H1 (cell line): Measurements from ENCODE around the gene ADAMTSL2. TPM values are rescaled to one million over a fixed set of nuclear protein-coding genes. Genes with fewer than 3 reads are reported as not detected.

Source experiments
- CTCF ChIA-PET: fragments of 300-600 bp; sonication (Branson Sonifier 250); formaldehyde crosslinking; loops from one replicate; lab custom pipeline; 2021; ENCODE audit not compliant: partially characterized antibody; lab: Charles Lee
- POLR2A ChIA-PET: fragments of 300-600 bp; sonication (Branson Sonifier 250); formaldehyde crosslinking; loops from one replicate; lab custom pipeline; 2021; ENCODE audit warnings: inconsistent platforms; ENCODE audit not compliant: partially characterized antibody; lab: Charles Lee
- DNase-seq, 2 experiments: peaks; one replicate each; pipeline versions ENCODE4 v3.0.0 to v3.0.0-alpha.2; 2010 to 2022; ENCODE audit warnings: low spot score in 2 of 2, low read depth in 1 of 2, mixed read lengths in 1 of 2
- FAIRE-seq: peaks from 2 replicates; lab custom pipeline; 2011; peaks lifted over from hg19 to GRCh38; lab: Jason Lieb, UNC
- H2AFZ ChIP-seq: 2 replicates; pipeline ENCODE4 v1.8.1; 2012; ENCODE audit warnings: low read length, inconsistent platforms
- H2AK5ac ChIP-seq: 2 replicates; pipeline ENCODE4 v1.6.1; 2013; ENCODE audit warnings: low read depth, low read length
- H2BK120ac ChIP-seq: replicated peaks from 2 replicates; pipeline ENCODE3; 2013; ENCODE audit warnings: low read depth, low read length, inconsistent platforms
- H2BK12ac ChIP-seq: 2 replicates; pipeline ENCODE4 v1.6.1; 2013; ENCODE audit warnings: low read depth, low read length
- H2BK15ac ChIP-seq: 2 replicates; pipeline ENCODE4 v1.6.1; 2013; ENCODE audit warnings: low read length
- H2BK20ac ChIP-seq: 2 replicates; pipeline ENCODE4 v1.6.1; 2013; ENCODE audit warnings: low read length
- H2BK5ac ChIP-seq: 2 replicates; pipeline ENCODE4 v1.6.1; 2013; ENCODE audit warnings: low read depth, low read length
- H3K14ac ChIP-seq: 2 replicates; pipeline ENCODE4 v1.6.1; 2013; ENCODE audit warnings: inconsistent platforms; ENCODE audit not compliant: insufficient read length
- H3K18ac ChIP-seq: 2 replicates; pipeline ENCODE4 v1.6.1; 2013; ENCODE audit warnings: low read length; ENCODE audit errors: extremely low read depth
- H3K23ac ChIP-seq: 2 replicates; pipeline ENCODE4 v1.6.1; 2013; ENCODE audit warnings: inconsistent platforms; ENCODE audit not compliant: insufficient read length
- H3K23me2 ChIP-seq: 2 replicates; pipeline ENCODE4 v1.6.1; 2013; ENCODE audit warnings: low read depth, low read length
- H3K27ac ChIP-seq: 2 replicates; pipeline ENCODE4 v1.6.1; 2011; ENCODE audit warnings: low read depth, low read length, inconsistent platforms
- H3K27me3 ChIP-seq, 4 experiments: replicated peaks in 1 of 4; 1 replicate in 1 of 4; 2 replicates in 3 of 4; pipeline versions ENCODE4 v1.6.1 to v1.8.1; 2011 to 2013; ENCODE audit warnings: low read length in 3 of 4, mild to moderate bottlenecking in 3 of 4, inconsistent platforms in 2 of 4, mixed read lengths in 2 of 4, moderate library complexity in 1 of 4; ENCODE audit not compliant: control insufficient read depth in 3 of 4, insufficient read depth in 3 of 4; ENCODE audit errors: extremely low read depth in 1 of 4
- H3K36me3 ChIP-seq, 4 experiments: 2 replicates each; pipeline versions ENCODE4 v1.6.1 to v1.8.1; 2011 to 2013; ENCODE audit warnings: mild to moderate bottlenecking in 4 of 4, low read length in 3 of 4, moderate library complexity in 2 of 4, control low read depth in 1 of 4, inconsistent platforms in 1 of 4; ENCODE audit not compliant: insufficient read depth in 4 of 4, control insufficient read depth in 2 of 4
- H3K4ac ChIP-seq: replicated peaks from 2 replicates; pipeline ENCODE3; 2013; ENCODE audit warnings: low read length, low read depth, mixed read lengths, inconsistent platforms; ENCODE audit not compliant: insufficient read length
- H3K4me1 ChIP-seq, 4 experiments: replicated peaks in 1 of 4; 1 replicate in 1 of 4; 2 replicates in 3 of 4; pipeline versions ENCODE4 v1.6.1 to v1.8.1; 2011 to 2013; ENCODE audit warnings: low read length in 3 of 4, inconsistent platforms in 2 of 4, mixed read lengths in 1 of 4; ENCODE audit not compliant: insufficient read depth in 4 of 4, control insufficient read depth in 3 of 4
- H3K4me2 ChIP-seq, 2 experiments: 2 replicates each; pipeline versions ENCODE4 v1.6.1 to v1.8.1; 2011 to 2013; ENCODE audit warnings: low read depth in 2 of 2, low read length in 2 of 2, control low read depth in 1 of 2, inconsistent platforms in 1 of 2, mild to moderate bottlenecking in 1 of 2; ENCODE audit not compliant: insufficient read depth in 1 of 2
- H3K4me3 ChIP-seq, 4 experiments: fragments of 200-600, 300-600 bp in 1 of 4; sonication (generic), shearing (Covaris generic), sonication (Bioruptor Twin) in 1 of 4; 2 replicates each; pipeline versions ENCODE4 v1.5.1 to v1.8.1; 2011 to 2016; ENCODE audit warnings: low read length in 4 of 4, low read depth in 3 of 4, control low read depth in 2 of 4, inconsistent platforms in 2 of 4, mild to moderate bottlenecking in 2 of 4, mixed read lengths in 1 of 4, moderate library complexity in 1 of 4; ENCODE audit not compliant: insufficient read depth in 2 of 4; ENCODE audit errors: extremely low read depth in 1 of 4
- H3K56ac ChIP-seq: replicated peaks from 2 replicates; pipeline ENCODE3; 2013; ENCODE audit warnings: low read depth, mild to moderate bottlenecking, mixed read lengths, low read length, inconsistent platforms; ENCODE audit not compliant: insufficient read length
- H3K79me1 ChIP-seq: 2 replicates; pipeline ENCODE4 v1.6.1; 2013; ENCODE audit warnings: low read depth, low read length, control low read depth
- H3K79me2 ChIP-seq, 2 experiments: 2 replicates each; pipeline versions ENCODE4 v1.6.1 to v1.8.1; 2012 to 2013; ENCODE audit warnings: low read length in 2 of 2, mild to moderate bottlenecking in 2 of 2, inconsistent platforms in 1 of 2; ENCODE audit not compliant: insufficient read depth in 2 of 2, control insufficient read depth in 1 of 2
- H3K9ac ChIP-seq, 4 experiments: replicated peaks in 1 of 4; 1 replicate in 1 of 4; 2 replicates in 3 of 4; pipeline versions ENCODE4 v1.6.1 to v1.8.1; 2011 to 2013; ENCODE audit warnings: low read depth in 3 of 4, low read length in 3 of 4, control low read depth in 2 of 4, mild to moderate bottlenecking in 2 of 4, moderate library complexity in 2 of 4, inconsistent platforms in 1 of 4; ENCODE audit errors: extremely low read depth in 1 of 4
- H3K9me3 ChIP-seq, 2 experiments: 2 replicates each; pipeline versions ENCODE4 v1.6.1 to v1.8.1; 2012 to 2013; ENCODE audit warnings: mild to moderate bottlenecking in 2 of 2, moderate library complexity in 2 of 2, control low read depth in 1 of 2, inconsistent platforms in 1 of 2, low read depth in 1 of 2, low read length in 1 of 2, mixed read lengths in 1 of 2; ENCODE audit not compliant: insufficient read depth in 2 of 2
- H4K20me1 ChIP-seq, 2 experiments: replicated peaks in 1 of 2; 2 replicates each; pipeline versions ENCODE3 to v1.8.1; 2011 to 2013; ENCODE audit warnings: inconsistent platforms in 2 of 2, low read length in 2 of 2, mild to moderate bottlenecking in 1 of 2; ENCODE audit not compliant: insufficient read depth in 2 of 2, control insufficient read depth in 1 of 2
- H4K5ac ChIP-seq: 2 replicates; pipeline ENCODE4 v1.6.1; 2013; ENCODE audit warnings: low read length, low read depth, mixed read lengths, inconsistent platforms; ENCODE audit not compliant: insufficient read length
- H4K8ac ChIP-seq: 2 replicates; pipeline ENCODE4 v1.8.0; 2013; ENCODE audit warnings: mild to moderate bottlenecking, moderate library complexity, low read length, inconsistent platforms; ENCODE audit not compliant: insufficient read depth; ENCODE audit errors: extremely low read depth
- H4K91ac ChIP-seq: replicated peaks from 2 replicates; pipeline ENCODE3; 2013; ENCODE audit warnings: low read length, mixed read lengths, inconsistent platforms; ENCODE audit not compliant: insufficient read length
- BACH1 ChIP-seq: IDR thresholded peaks from 2 replicates; pipeline ENCODE4 v1.6.1; 2012; ENCODE audit warnings: low read length, improper control_type of control experiment
- BCL11A ChIP-seq, 2 experiments: IDR thresholded peaks; one replicate each; pipeline ENCODE4 v1.6.1; 2011; ENCODE audit warnings: low read depth in 2 of 2, low read length in 2 of 2, mild to moderate bottlenecking in 2 of 2
- CREB1 ChIP-seq: IDR thresholded peaks from 2 replicates; pipeline ENCODE4 v1.6.1; 2012; ENCODE audit warnings: inconsistent platforms
- CTCF ChIP-seq, 3 experiments: IDR thresholded peaks; 1 replicate in 2 of 3; 2 replicates in 1 of 3; pipeline versions ENCODE4 v1.5.1 to v1.6.1; 2011; ENCODE audit warnings: low read length in 3 of 3, mild to moderate bottlenecking in 3 of 3, inconsistent platforms in 2 of 3, low read depth in 1 of 3, moderate library complexity in 1 of 3; ENCODE audit not compliant: insufficient read depth in 1 of 3; ENCODE audit errors: control extremely low read depth in 1 of 3
- RBBP5 ChIP-seq: IDR thresholded peaks from 2 replicates; pipeline ENCODE4 v1.7.1; 2012; ENCODE audit warnings: low read depth, mild to moderate bottlenecking, inconsistent platforms, low read length, moderate library complexity, borderline replicate concordance
- RXRA ChIP-seq: IDR thresholded peaks from 2 replicates; pipeline ENCODE4 v1.6.1; 2011; ENCODE audit warnings: low read depth, mild to moderate bottlenecking, low read length, moderate library complexity; ENCODE audit not compliant: insufficient read depth
- SP1 ChIP-seq: IDR thresholded peaks from 2 replicates; pipeline ENCODE4 v1.6.1; 2011; ENCODE audit warnings: low read depth, low read length
- SRF ChIP-seq: IDR thresholded peaks from 2 replicates; pipeline ENCODE4 v1.6.1; 2011; ENCODE audit warnings: mild to moderate bottlenecking, low read depth, low read length, moderate library complexity
- WGBS, 2 experiments: shearing (Covaris generic) in 1 of 2; methylation state at CpG; one replicate each; pipeline versions ENCODE4 v1.1.6 to v1.1.7; 2013 to 2015; ENCODE audit warnings: low lambda C conversion rate in 2 of 2, mixed read lengths in 2 of 2, inconsistent platforms in 1 of 2, low coverage in 1 of 2, missing lambda C conversion rate in 1 of 2; ENCODE audit not compliant: insufficient replicate concordance in 2 of 2, insufficient coverage in 1 of 2, insufficient read length in 1 of 2; ENCODE audit errors: extremely low coverage in 1 of 2, missing lambda C conversion rate in 1 of 2; 5-methylcytosine and 5-hydroxymethylcytosine counted together
- polyA plus RNA-seq, 7 experiments: library from polyadenylated mRNA; depleted of rRNA in 3 of 7; stranded (reverse) in 5 of 7; unstranded in 2 of 7; fragments of >200 nt in 5 of 7; fragments of 200-250 nt in 2 of 7; gene quantifications; 1 replicate in 5 of 7; 2 replicates in 1 of 7; 4 replicates in 1 of 7; pipeline versions ENCODE4 v1.2.1 to v1.2.3, GENCODE V29; 2011 to 2013; ENCODE audit warnings: missing spikeins in 2 of 7, mixed read lengths in 2 of 7
- total RNA-seq: library from RNA; stranded (reverse); fragmentation: NEBNext Ultra II Directional; extraction: Animal tissue kit (Norgen Biotek cat#: 25700); gene quantifications from 2 replicates; pipeline ENCODE4 v1.2.1, GENCODE V29; 2021

ADAMTSL2 gene
- total and polyA plus RNA-seq, 2 of the 8 experiments (the other 6 are each of a cell fraction or from before 2014, with no cell fraction given) = 0.74 to 0.76 TPM

- Histone ChIP-seq H2BK12ac (peak overlapping the region; percentile 92; the same call in 1 of the 2 replicates), H3K4me2 (peak overlapping the region; percentile 43 to 51), H4K5ac (peak overlapping the region; percentile 38), H3K27ac (no peak overlapping the region), H4K20me1 (no peaks in the 10 kb centered on the region), H3K23me2 (no peaks in the 10 kb centered on the region; the same call in 1 of the 2 replicates), H3K4me1 (peaks cover 4 to 33% (median 30%) of the 10 kb centered on the region in 4 experiments), H3K9ac (no peak overlapping the region), H3K4me3 (no peak overlapping the region; a peak in 1 of 8 replicates), H3K18ac (peak overlapping the region; percentile 88), H2AFZ (no peak overlapping the region), H2BK15ac (peak overlapping the region; percentile 65; the same call in 1 of the 2 replicates), H4K8ac (peak overlapping the region; percentile 39; the same call in 1 of the 2 replicates), H3K79me1 (no peaks in the 10 kb centered on the region), H2BK120ac (peak overlapping the region; percentile 62), H2BK5ac (peak overlapping the region; percentile 84; the same call in 1 of the 2 replicates), H3K79me2 (no peaks in the 10 kb centered on the region), H2AK5ac (no peak overlapping the region), H3K14ac (no peak overlapping the region), H2BK20ac (peak overlapping the region; percentile 98; the same call in 1 of the 2 replicates), H4K91ac (peak overlapping the region; percentile 78), H3K4ac (peak overlapping the region; percentile 13), H3K36me3 (no peaks in the 10 kb centered on the region), H3K27me3 (peaks cover 0 to 5% (median 2%) of the 10 kb centered on the region in 4 experiments; a peak in 4 of 7 replicates), H3K56ac (no peak overlapping the region), H3K9me3 (no peaks in the 10 kb centered on the region), H3K23ac (no peak overlapping the region)
- ChIA-PET POLR2A (interaction anchor here (0.6 to 3.0 kb wide), 4 partner anchors 9 to 121 kb away, joined by 3 to 11 read pairs (median 6); partner anchors contain the start of gene CACFD1), CTCF (interaction anchor here (0.6 to 2.7 kb wide), 11 partner anchors 12 to 200 kb away, joined by 3 to 14 read pairs (median 4); no protein-coding TSS in a partner anchor)
- DNase-seq (no peak), FAIRE-seq (no peak)
- 34% methylated on average over 19 of the region's 21 CpGs; no CpG with 5 or more reads in 1 of the 2 experiments for WGBS, 2 experiments
- TF ChIP-seq SRF (no peak), RBBP5 (no peak), BCL11A (IDR thresholded peaks at IDR 0.05; ENCODE audit: low read depth in 2 of 2, low read length in 2 of 2) (no peak), CTCF (IDR thresholded peaks at IDR 0.05; ENCODE audit: control extremely low read depth in 1 of 3, insufficient read depth in 1 of 3, low read depth in 1 of 3, low read length in 3 of 3) (no peak), RXRA (no peak), BACH1 (no peak), CREB1 (no peak), SP1 (no peak)
Observed at GRCh38 chr9:133526721-133527321, 7.7 kb upstream of the ADAMTSL2 start.
